H1 (cell line): Measurements from ENCODE around the gene EDC3. TPM values are rescaled to one million over a fixed set of nuclear protein-coding genes. Genes with fewer than 3 reads are reported as not detected.

Experiments used
- CTCF ChIA-PET: fragments of 300-600 bp; sonication (Branson Sonifier 250); formaldehyde crosslinking; loops from one replicate; lab custom pipeline; 2021; ENCODE audit not compliant: partially characterized antibody; lab: Charles Lee
- POLR2A ChIA-PET: fragments of 300-600 bp; sonication (Branson Sonifier 250); formaldehyde crosslinking; loops from one replicate; lab custom pipeline; 2021; ENCODE audit warnings: inconsistent platforms; ENCODE audit not compliant: partially characterized antibody; lab: Charles Lee
- DNase-seq, 2 experiments: peaks; one replicate each; pipeline versions ENCODE4 v3.0.0 to v3.0.0-alpha.2; 2010 to 2022; ENCODE audit warnings: low spot score in 2 of 2, low read depth in 1 of 2, mixed read lengths in 1 of 2
- FAIRE-seq: peaks from 2 replicates; lab custom pipeline; 2011; peaks lifted over from hg19 to GRCh38; lab: Jason Lieb, UNC
- H2AFZ ChIP-seq: 2 replicates; pipeline ENCODE4 v1.8.1; 2012; ENCODE audit warnings: low read length, inconsistent platforms
- H2AK5ac ChIP-seq: 2 replicates; pipeline ENCODE4 v1.6.1; 2013; ENCODE audit warnings: low read depth, low read length
- H2BK120ac ChIP-seq: replicated peaks from 2 replicates; pipeline ENCODE3; 2013; ENCODE audit warnings: low read depth, low read length, inconsistent platforms
- H2BK12ac ChIP-seq: 2 replicates; pipeline ENCODE4 v1.6.1; 2013; ENCODE audit warnings: low read depth, low read length
- H2BK15ac ChIP-seq: 2 replicates; pipeline ENCODE4 v1.6.1; 2013; ENCODE audit warnings: low read length
- H2BK20ac ChIP-seq: 2 replicates; pipeline ENCODE4 v1.6.1; 2013; ENCODE audit warnings: low read length
- H2BK5ac ChIP-seq: 2 replicates; pipeline ENCODE4 v1.6.1; 2013; ENCODE audit warnings: low read depth, low read length
- H3K14ac ChIP-seq: 2 replicates; pipeline ENCODE4 v1.6.1; 2013; ENCODE audit warnings: inconsistent platforms; ENCODE audit not compliant: insufficient read length
- H3K18ac ChIP-seq: 2 replicates; pipeline ENCODE4 v1.6.1; 2013; ENCODE audit warnings: low read length; ENCODE audit errors: extremely low read depth
- H3K23ac ChIP-seq: 2 replicates; pipeline ENCODE4 v1.6.1; 2013; ENCODE audit warnings: inconsistent platforms; ENCODE audit not compliant: insufficient read length
- H3K23me2 ChIP-seq: 2 replicates; pipeline ENCODE4 v1.6.1; 2013; ENCODE audit warnings: low read depth, low read length
- H3K27ac ChIP-seq: 2 replicates; pipeline ENCODE4 v1.6.1; 2011; ENCODE audit warnings: low read depth, low read length, inconsistent platforms
- H3K27me3 ChIP-seq, 4 experiments: replicated peaks in 1 of 4; 1 replicate in 1 of 4; 2 replicates in 3 of 4; pipeline versions ENCODE4 v1.6.1 to v1.8.1; 2011 to 2013; ENCODE audit warnings: low read length in 3 of 4, mild to moderate bottlenecking in 3 of 4, inconsistent platforms in 2 of 4, mixed read lengths in 2 of 4, moderate library complexity in 1 of 4; ENCODE audit not compliant: control insufficient read depth in 3 of 4, insufficient read depth in 3 of 4; ENCODE audit errors: extremely low read depth in 1 of 4
- H3K36me3 ChIP-seq, 4 experiments: 2 replicates each; pipeline versions ENCODE4 v1.6.1 to v1.8.1; 2011 to 2013; ENCODE audit warnings: mild to moderate bottlenecking in 4 of 4, low read length in 3 of 4, moderate library complexity in 2 of 4, control low read depth in 1 of 4, inconsistent platforms in 1 of 4; ENCODE audit not compliant: insufficient read depth in 4 of 4, control insufficient read depth in 2 of 4
- H3K4ac ChIP-seq: replicated peaks from 2 replicates; pipeline ENCODE3; 2013; ENCODE audit warnings: low read length, low read depth, mixed read lengths, inconsistent platforms; ENCODE audit not compliant: insufficient read length
- H3K4me1 ChIP-seq, 4 experiments: replicated peaks in 1 of 4; 1 replicate in 1 of 4; 2 replicates in 3 of 4; pipeline versions ENCODE4 v1.6.1 to v1.8.1; 2011 to 2013; ENCODE audit warnings: low read length in 3 of 4, inconsistent platforms in 2 of 4, mixed read lengths in 1 of 4; ENCODE audit not compliant: insufficient read depth in 4 of 4, control insufficient read depth in 3 of 4
- H3K4me2 ChIP-seq, 2 experiments: 2 replicates each; pipeline versions ENCODE4 v1.6.1 to v1.8.1; 2011 to 2013; ENCODE audit warnings: low read depth in 2 of 2, low read length in 2 of 2, control low read depth in 1 of 2, inconsistent platforms in 1 of 2, mild to moderate bottlenecking in 1 of 2; ENCODE audit not compliant: insufficient read depth in 1 of 2
- H3K4me3 ChIP-seq, 4 experiments: fragments of 200-600, 300-600 bp in 1 of 4; sonication (generic), shearing (Covaris generic), sonication (Bioruptor Twin) in 1 of 4; 2 replicates each; pipeline versions ENCODE4 v1.5.1 to v1.8.1; 2011 to 2016; ENCODE audit warnings: low read length in 4 of 4, low read depth in 3 of 4, control low read depth in 2 of 4, inconsistent platforms in 2 of 4, mild to moderate bottlenecking in 2 of 4, mixed read lengths in 1 of 4, moderate library complexity in 1 of 4; ENCODE audit not compliant: insufficient read depth in 2 of 4; ENCODE audit errors: extremely low read depth in 1 of 4
- H3K56ac ChIP-seq: replicated peaks from 2 replicates; pipeline ENCODE3; 2013; ENCODE audit warnings: low read depth, mild to moderate bottlenecking, mixed read lengths, low read length, inconsistent platforms; ENCODE audit not compliant: insufficient read length
- H3K79me1 ChIP-seq: 2 replicates; pipeline ENCODE4 v1.6.1; 2013; ENCODE audit warnings: low read depth, low read length, control low read depth
- H3K79me2 ChIP-seq, 2 experiments: 2 replicates each; pipeline versions ENCODE4 v1.6.1 to v1.8.1; 2012 to 2013; ENCODE audit warnings: low read length in 2 of 2, mild to moderate bottlenecking in 2 of 2, inconsistent platforms in 1 of 2; ENCODE audit not compliant: insufficient read depth in 2 of 2, control insufficient read depth in 1 of 2
- H3K9ac ChIP-seq, 4 experiments: replicated peaks in 1 of 4; 1 replicate in 1 of 4; 2 replicates in 3 of 4; pipeline versions ENCODE4 v1.6.1 to v1.8.1; 2011 to 2013; ENCODE audit warnings: low read depth in 3 of 4, low read length in 3 of 4, control low read depth in 2 of 4, mild to moderate bottlenecking in 2 of 4, moderate library complexity in 2 of 4, inconsistent platforms in 1 of 4; ENCODE audit errors: extremely low read depth in 1 of 4
- H3K9me3 ChIP-seq, 2 experiments: 2 replicates each; pipeline versions ENCODE4 v1.6.1 to v1.8.1; 2012 to 2013; ENCODE audit warnings: mild to moderate bottlenecking in 2 of 2, moderate library complexity in 2 of 2, control low read depth in 1 of 2, inconsistent platforms in 1 of 2, low read depth in 1 of 2, low read length in 1 of 2, mixed read lengths in 1 of 2; ENCODE audit not compliant: insufficient read depth in 2 of 2
- H4K20me1 ChIP-seq, 2 experiments: replicated peaks in 1 of 2; 2 replicates each; pipeline versions ENCODE3 to v1.8.1; 2011 to 2013; ENCODE audit warnings: inconsistent platforms in 2 of 2, low read length in 2 of 2, mild to moderate bottlenecking in 1 of 2; ENCODE audit not compliant: insufficient read depth in 2 of 2, control insufficient read depth in 1 of 2
- H4K5ac ChIP-seq: 2 replicates; pipeline ENCODE4 v1.6.1; 2013; ENCODE audit warnings: low read length, low read depth, mixed read lengths, inconsistent platforms; ENCODE audit not compliant: insufficient read length
- H4K8ac ChIP-seq: 2 replicates; pipeline ENCODE4 v1.8.0; 2013; ENCODE audit warnings: mild to moderate bottlenecking, moderate library complexity, low read length, inconsistent platforms; ENCODE audit not compliant: insufficient read depth; ENCODE audit errors: extremely low read depth
- H4K91ac ChIP-seq: replicated peaks from 2 replicates; pipeline ENCODE3; 2013; ENCODE audit warnings: low read length, mixed read lengths, inconsistent platforms; ENCODE audit not compliant: insufficient read length
- CTBP2 ChIP-seq: IDR thresholded peaks from 2 replicates; pipeline ENCODE4 v1.7.0; 2011; ENCODE audit warnings: borderline replicate concordance, mild to moderate bottlenecking, moderate library complexity, mixed read lengths, low read length; ENCODE audit not compliant: insufficient read depth, insufficient read length
- EP300 ChIP-seq, 2 experiments: IDR thresholded peaks; 1 replicate in 1 of 2; 2 replicates in 1 of 2; pipeline ENCODE4 v1.6.1; 2011 to 2012; ENCODE audit warnings: low read depth in 2 of 2, low read length in 2 of 2, mild to moderate bottlenecking in 2 of 2, borderline replicate concordance in 1 of 2, inconsistent platforms in 1 of 2, moderate library complexity in 1 of 2
- EZH2 ChIP-seq: fragments of 200-600 bp; sonication (generic); IDR thresholded peaks from 2 replicates; pipeline ENCODE4 v1.7.1; 2012; ENCODE audit warnings: low read depth, mild to moderate bottlenecking, moderate library complexity, low read length, inconsistent platforms; ENCODE audit not compliant: severe bottlenecking
- HDAC6 ChIP-seq: IDR thresholded peaks from one replicate; pipeline ENCODE4 v1.7.1; 2012; ENCODE audit warnings: low read depth, mild to moderate bottlenecking, inconsistent platforms, low read length, moderate library complexity
- POU5F1 ChIP-seq: IDR thresholded peaks from 2 replicates; pipeline ENCODE4 v1.6.1; 2011; ENCODE audit warnings: low read depth, mild to moderate bottlenecking, low read length, moderate library complexity
- SIRT6 ChIP-seq: IDR thresholded peaks from one replicate; pipeline ENCODE4 v1.7.1; 2012; ENCODE audit warnings: low read length, inconsistent platforms
- TCF12 ChIP-seq: IDR thresholded peaks from 2 replicates; pipeline ENCODE4 v1.6.1; 2011; ENCODE audit warnings: low read depth, mild to moderate bottlenecking, low read length
- WGBS, 2 experiments: shearing (Covaris generic) in 1 of 2; methylation state at CpG; one replicate each; pipeline versions ENCODE4 v1.1.6 to v1.1.7; 2013 to 2015; ENCODE audit warnings: low lambda C conversion rate in 2 of 2, mixed read lengths in 2 of 2, inconsistent platforms in 1 of 2, low coverage in 1 of 2, missing lambda C conversion rate in 1 of 2; ENCODE audit not compliant: insufficient replicate concordance in 2 of 2, insufficient coverage in 1 of 2, insufficient read length in 1 of 2; ENCODE audit errors: extremely low coverage in 1 of 2, missing lambda C conversion rate in 1 of 2; 5-methylcytosine and 5-hydroxymethylcytosine counted together
- polyA plus RNA-seq, 7 experiments: library from polyadenylated mRNA; depleted of rRNA in 3 of 7; stranded (reverse) in 5 of 7; unstranded in 2 of 7; fragments of >200 nt in 5 of 7; fragments of 200-250 nt in 2 of 7; gene quantifications; 1 replicate in 5 of 7; 2 replicates in 1 of 7; 4 replicates in 1 of 7; pipeline versions ENCODE4 v1.2.1 to v1.2.3, GENCODE V29; 2011 to 2013; ENCODE audit warnings: missing spikeins in 2 of 7, mixed read lengths in 2 of 7
- total RNA-seq: library from RNA; stranded (reverse); fragmentation: NEBNext Ultra II Directional; extraction: Animal tissue kit (Norgen Biotek cat#: 25700); gene quantifications from 2 replicates; pipeline ENCODE4 v1.2.1, GENCODE V29; 2021
- TF ChIP-seq, protein P1 (sequence below), 3 experiments: IDR thresholded peaks; 1 replicate in 2 of 3; 2 replicates in 1 of 3; pipeline versions ENCODE4 v1.5.1 to v1.6.1; 2011; ENCODE audit warnings: low read length in 3 of 3, mild to moderate bottlenecking in 3 of 3, inconsistent platforms in 2 of 3, low read depth in 1 of 3, moderate library complexity in 1 of 3; ENCODE audit not compliant: insufficient read depth in 1 of 3; ENCODE audit errors: control extremely low read depth in 1 of 3

The EDC3 gene
- total and polyA plus RNA-seq, 2 of the 8 experiments (the other 6 are each of a cell fraction or from before 2014, with no cell fraction given): 45.0 to 50.8 TPM

DNA sequence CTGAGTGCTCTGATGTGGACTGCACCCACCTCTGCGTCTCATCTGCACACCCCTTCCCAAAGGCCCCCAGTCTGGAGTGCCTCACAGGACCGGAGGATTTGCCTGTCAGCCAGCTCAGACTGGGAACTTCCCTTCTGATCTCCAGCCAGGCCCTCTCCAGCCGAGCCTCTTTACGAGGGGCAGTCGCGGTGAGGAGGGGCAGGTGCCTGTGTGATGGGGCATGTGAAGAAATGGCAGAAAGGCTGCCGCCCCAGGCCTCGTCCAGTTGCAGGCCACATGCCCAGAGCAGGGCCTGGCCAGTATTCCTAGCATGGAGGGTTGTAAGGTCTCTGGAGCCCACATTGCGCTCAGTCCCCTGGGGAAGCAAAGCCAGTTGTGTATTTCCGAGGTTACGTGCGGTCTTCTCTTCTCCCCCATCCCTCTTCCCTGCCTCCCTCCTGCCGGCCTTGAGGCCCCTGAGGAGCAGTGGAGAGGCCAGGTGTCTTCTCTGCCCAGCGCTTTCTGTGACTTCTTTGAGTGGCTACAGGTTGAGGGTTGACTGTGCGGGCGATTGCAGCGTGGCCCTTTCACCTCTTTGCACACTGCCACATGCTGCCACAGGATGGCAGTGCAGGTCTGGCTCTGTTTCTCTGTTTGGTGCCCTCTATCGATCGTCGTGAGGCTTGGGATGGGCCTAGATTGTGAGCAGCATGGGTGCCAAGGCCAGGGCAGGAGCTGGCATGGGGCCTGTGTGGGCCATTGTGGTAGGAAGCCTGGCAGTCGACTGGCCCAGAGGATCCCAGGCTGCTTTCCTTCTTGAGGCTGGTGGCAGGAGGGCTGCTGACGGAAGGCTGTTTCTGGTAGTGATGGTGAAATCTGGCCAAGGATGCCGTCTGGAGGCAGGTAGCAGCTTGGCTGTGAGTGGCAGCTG lies 74.9 kb downstream of the EDC3 start:
- H2AK5ac ChIP-seq: no peak overlapping the region
- no peak overlapping the region for H3K4ac ChIP-seq
- H3K9me3 ChIP-seq: no peaks in the 10 kb centered on the region
- H4K5ac ChIP-seq: no peak overlapping the region
- peaks cover 0 to 5% (median 2%) of the 10 kb centered on the region in 4 experiments; a peak in 5 of 7 replicates for H3K4me1 ChIP-seq
- H3K79me2 ChIP-seq: peaks cover 14 to 45% of the 10 kb centered on the region in 2 experiments
- H2AFZ ChIP-seq: no peak overlapping the region
- H3K14ac ChIP-seq: no peak overlapping the region
- H2BK120ac ChIP-seq: no peak overlapping the region
- peak overlapping the region; percentile 69; the same call in 1 of the 2 replicates for H4K8ac ChIP-seq
- 71% methylated on average over 20 of the region's 23 CpGs; no CpG with 5 or more reads in 1 of the 2 experiments for WGBS, 2 experiments
- CTCF ChIA-PET: interaction anchor here (0.5 to 37.5 kb wide), 34 partner anchors 8 to 1207 kb away, joined by 3 to 1439 read pairs (median 4); partner anchors contain the start of genes CSK and CYP1A2
- H3K23me2 ChIP-seq: peaks cover 7% of the 10 kb centered on the region; the same call in 1 of the 2 replicates
- no peak overlapping the region for H3K18ac ChIP-seq
- H3K4me2 ChIP-seq: no peak overlapping the region
- H3K56ac ChIP-seq: no peak overlapping the region
- H3K79me1 ChIP-seq: peaks cover 15% of the 10 kb centered on the region
- H2BK20ac ChIP-seq: no peak overlapping the region
- no peak overlapping the region for H3K27ac ChIP-seq
- peaks cover 29 to 68% of the 10 kb centered on the region in 2 experiments for H4K20me1 ChIP-seq
- peak; percentile 60 for FAIRE-seq
- H3K9ac ChIP-seq: no peak overlapping the region
- H3K36me3 ChIP-seq: peaks cover 36 to 46% (median 41%) of the 10 kb centered on the region in 4 experiments
- H2BK5ac ChIP-seq: no peak overlapping the region
- H3K4me3 ChIP-seq: no peak overlapping the region
- no peaks in the 10 kb centered on the region for H3K27me3 ChIP-seq
- POLR2A ChIA-PET: interaction anchor here (1.0 to 2.9 kb wide), 4 partner anchors 10 to 159 kb away, joined by 3 to 9 read pairs (median 8); no protein-coding TSS in a partner anchor
- peak; percentile 53 to 83 for DNase-seq
- H3K23ac ChIP-seq: no peak overlapping the region
- no peak overlapping the region for H4K91ac ChIP-seq
- H2BK15ac ChIP-seq: no peak overlapping the region
- H2BK12ac ChIP-seq: no peak overlapping the region
- no peak for TF ChIP-seq POU5F1
- TF ChIP-seq TCF12: no peak
- TF ChIP-seq CTBP2: no peak
- no peak for TF ChIP-seq EZH2
- TF ChIP-seq HDAC6: no peak
- no peak for TF ChIP-seq SIRT6
- no peak for TF ChIP-seq EP300 (IDR thresholded peaks at IDR 0.05; ENCODE audit: borderline replicate concordance in 1 of 2, low read depth in 2 of 2, low read length in 2 of 2)
- TF ChIP-seq, protein P1, sequence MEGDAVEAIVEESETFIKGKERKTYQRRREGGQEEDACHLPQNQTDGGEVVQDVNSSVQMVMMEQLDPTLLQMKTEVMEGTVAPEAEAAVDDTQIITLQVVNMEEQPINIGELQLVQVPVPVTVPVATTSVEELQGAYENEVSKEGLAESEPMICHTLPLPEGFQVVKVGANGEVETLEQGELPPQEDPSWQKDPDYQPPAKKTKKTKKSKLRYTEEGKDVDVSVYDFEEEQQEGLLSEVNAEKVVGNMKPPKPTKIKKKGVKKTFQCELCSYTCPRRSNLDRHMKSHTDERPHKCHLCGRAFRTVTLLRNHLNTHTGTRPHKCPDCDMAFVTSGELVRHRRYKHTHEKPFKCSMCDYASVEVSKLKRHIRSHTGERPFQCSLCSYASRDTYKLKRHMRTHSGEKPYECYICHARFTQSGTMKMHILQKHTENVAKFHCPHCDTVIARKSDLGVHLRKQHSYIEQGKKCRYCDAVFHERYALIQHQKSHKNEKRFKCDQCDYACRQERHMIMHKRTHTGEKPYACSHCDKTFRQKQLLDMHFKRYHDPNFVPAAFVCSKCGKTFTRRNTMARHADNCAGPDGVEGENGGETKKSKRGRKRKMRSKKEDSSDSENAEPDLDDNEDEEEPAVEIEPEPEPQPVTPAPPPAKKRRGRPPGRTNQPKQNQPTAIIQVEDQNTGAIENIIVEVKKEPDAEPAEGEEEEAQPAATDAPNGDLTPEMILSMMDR (IDR thresholded peaks at IDR 0.05; ENCODE audit: control extremely low read depth in 1 of 3, insufficient read depth in 1 of 3, low read depth in 1 of 3, low read length in 3 of 3): peak in 2 of 3 experiments; percentile 100; a peak in 3 of 4 replicates
